Right renal pelvis (tissue), 4 donors: ENCODE measurements around the gene CACNA1C. TPM values are rescaled to one million over a fixed set of nuclear protein-coding genes. Genes with fewer than 3 reads are reported as not detected.

Source experiments
- DNase-seq, 4 donors: peaks; one replicate each; pipeline ENCODE4 v3.0.0-alpha.2; 2013; ENCODE audit warnings: low read depth in 4 of 4, low spot score in 3 of 4, missing footprints in 1 of 4
- polyA plus RNA-seq, 4 donors: library from polyadenylated mRNA; unstranded; fragments of 120-200 nt; gene quantifications; one replicate each; pipeline ENCODE4 v1.2.1, GENCODE V29; 2013; ENCODE audit not compliant: insufficient read length in 4 of 4

CACNA1C gene
- polyA plus RNA-seq, 4 donors = 7.6 to 8.6 (median 7.9) TPM

DNA sequence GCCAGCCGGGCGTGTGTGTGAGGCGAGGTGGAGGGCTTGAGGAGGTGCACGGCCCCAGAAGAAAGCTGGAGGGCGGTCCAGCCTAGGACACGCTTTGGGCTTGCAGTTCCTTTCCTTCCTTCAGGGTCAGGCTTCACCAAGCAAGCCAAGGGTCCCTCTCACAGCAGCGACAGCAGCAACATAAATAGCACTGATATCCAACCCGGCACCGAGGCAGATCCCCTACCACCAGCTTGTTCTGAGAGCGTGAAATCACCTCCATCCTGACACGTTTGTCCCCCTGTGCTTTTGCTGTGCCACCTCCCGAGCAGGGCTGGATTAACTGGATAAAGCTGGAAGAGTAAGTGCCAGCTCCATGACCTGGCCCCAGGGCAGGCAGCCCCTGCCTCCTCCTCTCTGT lies 251.4 kb downstream of the CACNA1C start:
- DNase-seq = no peak

- DNase-seq = no peak
These were observed 253.2 kb downstream of the CACNA1C start for GRCh38 chr12:2306012-2306411.

- no peak for DNase-seq
These were observed 253.9 kb downstream of the CACNA1C start for GRCh38 chr12:2306735-2307134.

- DNase-seq = no peak
These were observed 254.8 kb downstream of the CACNA1C start for GRCh38 chr12:2307550-2307949.

- DNase-seq = no peak
These were observed 256.9 kb downstream of the CACNA1C start for GRCh38 chr12:2309647-2310046.

- no peak for DNase-seq
These were observed 258.4 kb downstream of the CACNA1C start for GRCh38 chr12:2311020-2311778.

- DNase-seq = no peak
These were observed 259.4 kb downstream of the CACNA1C start for GRCh38 chr12:2312175-2312574.

GRCh38 chr12:2312770-2313169 lies 260.0 kb downstream of the CACNA1C start:
- DNase-seq = no peak

GRCh38 chr12:2314492-2314891 lies 261.7 kb downstream of the CACNA1C start:
- DNase-seq = no peak

DNA sequence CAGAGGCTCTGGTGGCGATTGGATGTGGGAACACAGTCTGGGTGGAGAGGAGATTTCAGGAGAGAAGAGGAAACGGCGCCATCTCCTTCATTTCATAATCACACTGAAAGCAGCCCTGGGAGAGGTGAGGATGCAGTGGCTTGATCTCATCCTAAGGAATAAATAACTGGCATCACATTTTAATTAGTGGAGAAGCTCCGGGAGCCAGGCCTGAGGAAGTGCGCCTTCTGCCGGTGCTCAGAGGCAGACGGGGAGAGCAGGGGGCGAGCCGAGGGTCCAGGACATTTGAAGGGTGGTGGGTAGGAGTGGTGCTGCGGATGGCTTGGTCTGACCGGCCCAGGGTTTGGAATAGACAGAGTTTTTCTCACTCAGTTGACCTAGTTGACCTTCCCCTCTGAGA lies 265.0 kb downstream of the CACNA1C start:
- DNase-seq = no peak

DNA sequence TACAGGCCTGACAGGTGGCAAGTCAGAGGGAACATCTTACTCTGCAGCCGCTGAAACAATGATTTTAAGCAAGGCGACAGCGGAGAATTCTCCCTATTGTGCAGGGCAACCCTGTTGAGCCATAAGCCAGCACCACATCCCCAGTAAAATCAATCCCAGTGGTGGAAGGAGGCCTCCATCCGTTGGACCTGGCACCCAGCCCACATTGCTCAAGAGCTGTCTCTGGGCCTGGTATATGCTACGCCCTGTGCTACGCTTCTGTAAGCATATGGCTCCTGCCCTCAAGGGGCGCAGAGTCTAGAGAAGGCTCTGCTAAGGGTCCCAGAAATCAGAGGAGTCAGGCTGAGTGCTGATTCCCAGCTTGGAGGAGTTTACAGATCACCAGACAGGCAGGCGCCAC lies 265.5 kb downstream of the CACNA1C start:
- DNase-seq = no peak

DNA sequence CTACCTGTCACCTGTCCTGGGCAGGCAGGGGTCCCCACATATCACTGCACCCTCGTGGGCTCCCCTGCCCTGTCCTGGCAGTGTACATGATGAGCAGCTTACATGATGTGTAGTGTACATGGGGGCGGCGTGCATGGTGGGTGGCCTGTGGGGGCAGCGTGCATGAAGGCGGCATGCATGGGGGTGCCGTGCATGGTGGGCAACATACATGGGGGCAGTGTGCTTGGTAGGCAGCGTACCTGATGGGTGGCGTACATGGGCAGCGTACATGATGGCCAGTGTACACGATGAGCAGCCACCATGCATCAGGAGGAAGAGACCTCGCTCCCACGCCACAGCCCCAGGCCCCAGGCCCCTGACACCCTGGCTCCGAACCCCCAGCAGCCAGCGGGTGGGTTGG lies 266.3 kb downstream of the CACNA1C start:
- no peak for DNase-seq

DNA sequence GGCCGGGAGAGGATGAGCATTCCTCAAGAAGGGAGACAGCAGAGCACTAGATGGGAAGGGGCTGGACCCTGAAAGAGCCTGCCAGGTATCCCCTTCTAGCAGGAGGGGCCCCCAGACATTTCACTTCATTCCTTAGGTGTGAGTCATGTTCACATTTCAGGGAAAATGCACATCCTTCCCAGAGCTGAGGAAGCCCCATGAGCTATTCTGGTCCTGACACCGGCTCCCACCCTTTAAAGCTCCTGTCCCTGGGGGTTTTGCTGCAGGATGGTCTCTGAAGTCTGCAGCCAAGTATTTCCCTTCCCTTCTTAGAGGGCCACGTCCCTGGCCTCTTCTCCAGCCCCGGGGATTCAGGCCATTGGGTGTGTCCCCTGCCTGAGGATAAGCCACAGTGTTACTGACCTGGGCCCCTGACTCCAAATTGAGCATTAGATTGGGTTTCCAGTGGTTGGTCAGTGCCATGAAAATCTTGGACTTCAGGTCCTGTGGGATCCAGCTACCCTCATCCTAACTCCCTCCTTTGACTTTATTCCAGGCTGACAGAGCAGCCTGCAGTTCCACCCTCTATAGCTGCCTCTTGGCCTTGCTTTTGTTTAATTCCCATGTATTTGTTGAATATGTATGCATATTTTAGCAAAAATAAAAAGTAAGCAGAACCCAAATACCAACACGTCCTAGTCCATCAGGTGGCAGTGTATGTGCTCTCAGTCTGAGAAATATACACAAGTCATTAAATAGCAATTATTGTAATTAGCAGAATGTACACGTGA lies 267.1 kb downstream of the CACNA1C start:
- DNase-seq = no peak

- DNase-seq = no peak
These were observed 268.1 kb downstream of the CACNA1C start for GRCh38 chr12:2320841-2321240.

DNA sequence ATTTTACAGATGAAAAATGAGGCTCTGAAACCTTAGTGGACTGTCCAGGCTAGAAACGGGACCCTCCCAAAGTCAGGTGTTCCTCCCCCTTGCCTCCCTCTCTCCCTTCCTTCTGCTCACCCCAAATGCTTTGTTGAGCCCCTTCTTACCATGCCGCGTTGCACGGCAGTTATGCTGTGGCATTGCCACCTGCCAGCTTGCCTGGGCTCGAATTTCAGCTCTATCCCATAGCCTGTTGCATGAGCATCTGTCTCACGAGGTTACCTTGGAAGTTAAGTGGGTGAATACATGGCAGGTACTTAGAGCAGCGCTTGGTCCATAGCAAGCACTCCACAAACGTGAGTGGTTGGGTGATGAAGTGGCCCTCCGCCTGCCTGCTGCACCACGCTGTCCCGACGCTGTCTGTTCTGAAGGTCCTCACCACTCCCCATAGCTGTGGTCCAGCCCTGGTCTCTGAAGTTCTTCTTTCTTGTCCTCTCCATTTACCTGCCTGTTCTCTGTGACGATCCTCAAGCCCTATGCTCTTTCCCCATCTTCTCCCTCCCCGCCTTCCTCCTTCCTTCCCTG lies 269.9 kb downstream of the CACNA1C start:
- no peak for DNase-seq

- no peak for DNase-seq
These were observed 270.9 kb downstream of the CACNA1C start for GRCh38 chr12:2323532-2324255.

GRCh38 chr12:2324387-2324786 lies 271.6 kb downstream of the CACNA1C start:
- DNase-seq = peak; percentile 44 to 62 (median 48)

DNA sequence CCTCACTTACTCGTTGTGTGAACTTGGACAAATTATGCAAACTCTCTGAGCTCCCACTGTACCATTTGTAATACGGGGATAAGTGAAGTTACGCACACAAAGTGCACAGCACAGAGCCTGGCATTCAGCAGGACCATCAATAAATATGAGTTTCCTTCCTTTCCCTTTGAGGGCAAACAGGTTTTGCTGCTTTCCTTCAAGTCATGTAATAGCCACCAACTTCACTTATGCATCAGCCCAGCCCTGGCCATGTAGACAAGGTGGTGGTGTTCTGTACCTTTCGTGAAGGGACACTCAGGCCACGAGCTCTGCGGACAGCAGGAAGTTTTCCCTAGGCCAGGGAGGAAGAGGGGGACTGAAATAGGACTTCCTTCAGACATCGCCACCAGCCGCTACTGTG lies 272.7 kb downstream of the CACNA1C start:
- no peak for DNase-seq

GRCh38 chr12:2326470-2326869 lies 273.7 kb downstream of the CACNA1C start:
- DNase-seq = no peak

DNA sequence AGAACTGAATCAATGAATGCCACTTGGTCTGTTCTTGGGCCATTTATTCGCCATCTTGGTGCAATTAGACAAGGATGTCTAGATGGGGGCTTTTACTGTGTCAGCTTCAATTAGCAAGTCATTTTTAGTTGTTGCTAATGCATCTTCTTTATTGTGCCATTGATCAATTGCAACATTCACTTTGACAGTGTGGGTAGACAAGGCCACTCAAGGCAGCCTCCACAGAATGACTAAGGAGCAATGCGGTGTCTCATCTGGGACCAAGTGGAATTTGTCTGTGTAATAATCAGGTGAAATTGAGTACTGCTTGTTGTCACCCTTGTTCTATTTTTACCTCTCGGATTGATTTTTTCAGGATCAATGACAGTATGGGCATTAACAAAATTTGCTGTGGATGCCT lies 275.9 kb downstream of the CACNA1C start:
- DNase-seq = no peak

- no peak for DNase-seq
These were observed 276.9 kb downstream of the CACNA1C start for GRCh38 chr12:2329661-2330210.
